ENCODE data around the gene NEMP2.

GRCh38 chr2:190514676-190515075 lies 19.8 kb downstream of the NEMP2 start:
- no peak for TF ChIP-seq POLR2A (IDR thresholded peaks at IDR 0.05)
- TF ChIP-seq, protein P1, sequence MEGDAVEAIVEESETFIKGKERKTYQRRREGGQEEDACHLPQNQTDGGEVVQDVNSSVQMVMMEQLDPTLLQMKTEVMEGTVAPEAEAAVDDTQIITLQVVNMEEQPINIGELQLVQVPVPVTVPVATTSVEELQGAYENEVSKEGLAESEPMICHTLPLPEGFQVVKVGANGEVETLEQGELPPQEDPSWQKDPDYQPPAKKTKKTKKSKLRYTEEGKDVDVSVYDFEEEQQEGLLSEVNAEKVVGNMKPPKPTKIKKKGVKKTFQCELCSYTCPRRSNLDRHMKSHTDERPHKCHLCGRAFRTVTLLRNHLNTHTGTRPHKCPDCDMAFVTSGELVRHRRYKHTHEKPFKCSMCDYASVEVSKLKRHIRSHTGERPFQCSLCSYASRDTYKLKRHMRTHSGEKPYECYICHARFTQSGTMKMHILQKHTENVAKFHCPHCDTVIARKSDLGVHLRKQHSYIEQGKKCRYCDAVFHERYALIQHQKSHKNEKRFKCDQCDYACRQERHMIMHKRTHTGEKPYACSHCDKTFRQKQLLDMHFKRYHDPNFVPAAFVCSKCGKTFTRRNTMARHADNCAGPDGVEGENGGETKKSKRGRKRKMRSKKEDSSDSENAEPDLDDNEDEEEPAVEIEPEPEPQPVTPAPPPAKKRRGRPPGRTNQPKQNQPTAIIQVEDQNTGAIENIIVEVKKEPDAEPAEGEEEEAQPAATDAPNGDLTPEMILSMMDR (IDR thresholded peaks at IDR 0.05), result no peak

Data from adrenal gland (tissue), 5 donors.